Fibroblast of pulmonary artery (primary cell): ENCODE measurements around the gene WAPL.

Experiments
- DNase-seq: peaks from one replicate; pipeline ENCODE4 v3.0.0-alpha.2; 2010; ENCODE audit warnings: low read depth
- H3K4me3 ChIP-seq: replicated peaks from 2 replicates; pipeline ENCODE4 v1.5.1; 2011; ENCODE audit warnings: low read depth, mild to moderate bottlenecking, control low read depth, low read length, moderate library complexity
- CTCF ChIP-seq: IDR thresholded peaks from 2 replicates; pipeline ENCODE4 v1.5.1; 2011; ENCODE audit warnings: mild to moderate bottlenecking, control low read depth, low read length, inconsistent platforms; ENCODE audit errors: missing control alignments

Gene WAPL

GRCh38 chr10:86508217-86508616, 13.4 kb downstream of the WAPL start:
- DNase-seq, result no peak
- no peak for TF ChIP-seq CTCF
- no peak overlapping the region for H3K4me3 ChIP-seq

GRCh38 chr10:86506499-86506898, 15.1 kb downstream of the WAPL start:
- TF ChIP-seq CTCF, result no peak
- peak; percentile 29 for DNase-seq
- no peak overlapping the region for H3K4me3 ChIP-seq

GRCh38 chr10:86506062-86506461, 15.5 kb downstream of the WAPL start:
- no peak overlapping the region for H3K4me3 ChIP-seq
- no peak for DNase-seq
- TF ChIP-seq CTCF, result no peak

- no peak for DNase-seq
- TF ChIP-seq CTCF, result no peak
These were observed 17.1 kb downstream of the WAPL start for GRCh38 chr10:86504510-86504909.

GRCh38 chr10:86500846-86501245, 20.7 kb downstream of the WAPL start:
- no peak overlapping the region for H3K4me3 ChIP-seq
- TF ChIP-seq CTCF, result no peak
- peak; percentile 23 for DNase-seq

More at GRCh38 chr10:86504510-86504909, 17.1 kb downstream of the WAPL start:
- no peak overlapping the region for H3K4me3 ChIP-seq

GRCh38 chr10:86498598-86498997, 23.0 kb downstream of the WAPL start:
- DNase-seq, result no peak
- no peak for TF ChIP-seq CTCF
- no peak overlapping the region for H3K4me3 ChIP-seq

GRCh38 chr10:86497621-86498020, 24.0 kb downstream of the WAPL start:
- DNase-seq, result no peak
- no peak for TF ChIP-seq CTCF
- no peak overlapping the region for H3K4me3 ChIP-seq
